SH-SY5Y (cell line): ENCODE measurements around the gene GUCA2A.

Experiments used
- GATA2 ChIP-seq: IDR thresholded peaks from 2 replicates; pipeline ENCODE4 v1.6.1; 2011; ENCODE audit warnings: mild to moderate bottlenecking, low read depth, low read length
- GATA3 ChIP-seq: IDR thresholded peaks from 2 replicates; pipeline ENCODE4 v1.6.1; 2011; ENCODE audit warnings: low read depth, mild to moderate bottlenecking, low read length, moderate library complexity

- TF ChIP-seq GATA2 (no peak), GATA3 (no peak)
Observed at GRCh38 chr1:42184616-42185015, 20.1 kb upstream of the GUCA2A start.
